Measurements from ENCODE around the gene RIMS4. TPM values are rescaled to one million over a fixed set of nuclear protein-coding genes. Genes with fewer than 3 reads are reported as not detected.

The RIMS4 gene
- total and polyA plus RNA-seq, 2 of the 13 experiments (the other 11 are each of a cell fraction or from before 2014, with no cell fraction given) = 0.01 to 0.07 TPM

- TF ChIP-seq ARID4A (CRISPR knock-in tag; IDR thresholded peaks at IDR 0.05; ENCODE audit: borderline replicate concordance) (no peak), DBP (CRISPR knock-in tag; IDR thresholded peaks at IDR 0.05; ENCODE audit: not compliant biosample characterization) (peak; percentile 69), JARID2 (CRISPR knock-in tag; IDR thresholded peaks at IDR 0.05; ENCODE audit: insufficient replicate concordance) (peak; percentile 59), EZH2 (conservative IDR thresholded peaks at IDR 0.05; ENCODE audit: low read depth, low read length) (no peak), EED (CRISPR knock-in tag; IDR thresholded peaks at IDR 0.05) (no peak), ZSCAN21 (CRISPR knock-in tag; IDR thresholded peaks at IDR 0.05; ENCODE audit: borderline replicate concordance) (peak; percentile 91), ZNF326 (CRISPR knock-in tag; IDR thresholded peaks at IDR 0.05; ENCODE audit: borderline replicate concordance) (no peak), THAP7 (CRISPR knock-in tag; IDR thresholded peaks at IDR 0.05) (no peak), ZFP37 (CRISPR knock-in tag; IDR thresholded peaks at IDR 0.05; ENCODE audit: borderline replicate concordance) (peak; percentile 96), ZFP62 (CRISPR knock-in tag; IDR thresholded peaks at IDR 0.05) (no peak), MIER2 (CRISPR knock-in tag; IDR thresholded peaks at IDR 0.05) (peak; percentile 99), ZBTB25 (CRISPR knock-in tag; IDR thresholded peaks at IDR 0.05) (peak; percentile 95), MXD1 (CRISPR knock-in tag; IDR thresholded peaks at IDR 0.05) (peak; percentile 48; the same call in 1 of the 2 replicates), PTBP1 (IDR thresholded peaks at IDR 0.05; ENCODE audit: low read depth, low read length, poor library complexity, severe bottlenecking) (no peak), ZNF160 (CRISPR knock-in tag; IDR thresholded peaks at IDR 0.05) (peak; percentile 78; the same call in 1 of the 2 replicates), PHB2 (IDR thresholded peaks at IDR 0.05; ENCODE audit: partially characterized antibody) (no peak), FOXC1 (CRISPR knock-in tag; IDR thresholded peaks at IDR 0.05; ENCODE audit: borderline replicate concordance) (0 out of 2 replicates have a peak, but pooled peaks have one; percentile 45), GATAD2A (CRISPR knock-in tag; IDR thresholded peaks at IDR 0.05) (peak; percentile 46; the same call in 1 of the 2 replicates), TEAD2 (CRISPR knock-in tag; IDR thresholded peaks at IDR 0.05) (0 out of 2 replicates have a peak, but pooled peaks have one; percentile 80), SOX5 (CRISPR knock-in tag; IDR thresholded peaks at IDR 0.05; ENCODE audit: borderline replicate concordance) (no peak; the same call in 1 of the 2 replicates), HOXA5 (CRISPR knock-in tag; IDR thresholded peaks at IDR 0.05) (peak; percentile 85), ZNF577 (CRISPR knock-in tag; IDR thresholded peaks at IDR 0.05; ENCODE audit: borderline replicate concordance, low read depth) (no peak), MAF1 (CRISPR knock-in tag; IDR thresholded peaks at IDR 0.05; ENCODE audit: borderline replicate concordance) (0 out of 2 replicates have a peak, but pooled peaks have one; percentile 84)
Observed at GRCh38 chr20:44780226-44780625, 30.1 kb downstream of the RIMS4 start (continued).
